Right hindlimb (tissue), 1 donor: ENCODE results near the gene CST5.
"Not testable (repeated sequence)": the region's sequence is repeated elsewhere in the genome, so short reads cannot be mapped to it uniquely, and the experiment has no call there.

Source experiments
- DNase-seq: peaks from one replicate; pipeline ENCODE4 v3.0.0-alpha.2; 2018

Gene CST5

DNA sequence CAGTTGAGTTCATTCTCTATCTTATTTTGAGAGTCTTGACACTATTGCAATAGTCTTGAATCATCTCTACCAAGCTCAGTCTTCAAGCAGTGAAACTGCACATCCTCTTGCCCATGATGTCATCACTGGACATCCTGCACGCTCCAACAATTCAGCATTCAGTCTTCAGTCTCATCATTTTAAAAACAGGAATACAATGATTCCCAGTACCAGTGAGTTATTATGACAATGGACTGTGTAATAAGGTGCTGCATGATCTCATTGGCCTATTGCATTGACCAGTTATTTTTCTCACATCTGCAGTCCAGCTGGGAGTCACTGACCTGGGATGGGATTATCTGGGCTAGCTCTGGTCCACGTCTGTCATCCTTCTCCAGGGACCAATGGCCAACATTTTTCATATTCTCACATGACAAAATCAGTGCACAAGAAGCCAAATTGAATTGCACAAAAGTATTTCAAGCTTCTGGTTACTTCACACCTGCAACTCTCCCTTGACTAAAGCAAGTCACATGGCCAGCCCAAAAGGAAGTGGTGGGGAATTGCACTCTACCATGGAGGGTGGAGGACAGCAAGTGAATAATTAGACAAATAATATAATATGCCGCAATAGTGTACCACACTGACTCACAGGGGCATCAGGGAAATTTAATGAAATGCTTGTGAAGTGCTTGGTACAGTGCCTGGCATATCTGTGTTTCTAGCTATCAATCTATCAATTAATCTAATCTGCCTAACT is 46.6 kb downstream of the CST5 start:
- no peak for DNase-seq

DNA sequence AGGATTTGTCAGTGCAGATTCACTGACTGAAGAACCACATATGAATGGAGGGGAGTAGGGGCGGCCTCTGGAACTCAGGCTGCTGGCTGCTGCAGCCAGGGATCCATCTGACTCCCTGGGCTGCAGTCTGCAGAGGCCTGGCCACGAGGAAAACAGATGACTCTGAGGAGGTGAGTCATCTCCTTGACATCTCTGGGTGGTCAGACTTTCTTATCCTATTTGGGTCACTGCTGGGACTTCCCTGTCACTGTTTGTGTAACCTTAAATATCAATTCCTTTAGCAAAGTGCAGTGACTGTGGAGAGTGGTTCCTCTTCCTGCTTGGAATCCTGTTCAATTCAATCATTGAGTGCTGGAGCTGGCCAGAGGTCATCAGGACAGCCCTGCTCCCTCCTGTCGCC is 47.6 kb downstream of the CST5 start:
- not testable (repeated sequence) for DNase-seq

GRCh38 chr20:23826541-23827021 is 53.0 kb downstream of the CST5 start, which contains the start of gene CST2:
Gene CST2 (minus strand): TSS chr20:23826729. CDS start chr20:23826660, 69 bp downstream.
- DNase-seq: no peak
